Measurements from ENCODE around the gene CNNM2. TPM values are rescaled to one million over a fixed set of nuclear protein-coding genes. Genes with fewer than 3 reads are reported as not detected.

The CNNM2 gene
- total and polyA plus RNA-seq, 2 donors (not counting 1 experiment from before 2014, with no cell fraction given) = 6.6 to 21.6 TPM

- Histone ChIP-seq H3K4me3 (ENCODE audit: control extremely low read depth in 1 of 5, extremely low read depth in 1 of 5, insufficient read depth in 1 of 5, low read depth in 2 of 5, low read length in 4 of 5) (no peak overlapping the region), H3K4me2 (replicated peaks; ENCODE audit: low read depth, low read length, poor library complexity, severe bottlenecking) (no peak overlapping the region), H3K27ac (ENCODE audit: low read length in 2 of 2) (no peak overlapping the region), H3K36me3 (replicated peaks in 1 of 2; ENCODE audit: control extremely low read depth in 1 of 2, control insufficient read depth in 1 of 2, extremely low read depth in 1 of 2, insufficient read depth in 2 of 2, low read length in 1 of 2) (no peaks in the 10 kb centered on the region), H3K9me3 (ENCODE audit: control extremely low read depth in 1 of 3, control insufficient read depth in 2 of 3, insufficient read depth in 1 of 3, low read length in 2 of 3) (no peaks in the 10 kb centered on the region), H3K27me3 (replicated peaks in 1 of 4; ENCODE audit: control extremely low read depth in 1 of 4, control insufficient read depth in 3 of 4, insufficient read depth in 4 of 4, low read length in 3 of 4) (no peaks in the 10 kb centered on the region), H3K4me1 (ENCODE audit: control insufficient read depth in 2 of 2, insufficient read depth in 2 of 2, low read length in 2 of 2) (no peaks in the 10 kb centered on the region), H3K9ac (ENCODE audit: low read length) (no peak overlapping the region), H4K20me1 (ENCODE audit: control insufficient read depth, insufficient read depth, low read length, poor library complexity, severe bottlenecking) (no peaks in the 10 kb centered on the region), H2AFZ (ENCODE audit: insufficient read depth, low read depth, low read length, poor library complexity, severe bottlenecking) (no peak overlapping the region), H3K79me2 (ENCODE audit: control insufficient read depth, insufficient read depth, low read length) (no peaks in the 10 kb centered on the region)
- Mint-ChIP-seq H3K27me3 (no peaks in the 10 kb centered on the region), H3K4me3 (no peak overlapping the region), H3K4me1 (no peaks in the 10 kb centered on the region), H3K27ac (no peak overlapping the region), H3K9me3 (ENCODE audit: insufficient read depth) (no peaks in the 10 kb centered on the region)
- ATAC-seq (ENCODE audit: low read depth) (no peak), DNase-seq (no peak)
- ChIA-PET CTCF (no interaction called here), POLR2A (no interaction called here)
- intact Hi-C loops (cut with micrococcal nuclease) = no loop called here
- TF ChIP-seq EZH2 (IDR thresholded peaks at IDR 0.05; ENCODE audit: borderline replicate concordance, insufficient read depth, low read depth, low read length, poor library complexity, severe bottlenecking) (no peak), CTCF (IDR thresholded peaks at IDR 0.05) (no peak)
- WGBS (ENCODE audit: insufficient coverage) = no CpG with 5 or more reads among the region's 1 CpG
These were observed 41.3 kb downstream of the CNNM2 start for GRCh38 chr10:102959360-102959759.

- ChIA-PET CTCF (no interaction called here), POLR2A (no interaction called here)
- no peak overlapping the region for H3K4me3 ChIP-seq (ENCODE audit: control extremely low read depth in 1 of 5, extremely low read depth in 1 of 5, insufficient read depth in 1 of 5, low read depth in 2 of 5, low read length in 4 of 5)
- H3K9me3 Mint-ChIP-seq (ENCODE audit: insufficient read depth) = no peaks in the 10 kb centered on the region
- no peaks in the 10 kb centered on the region for H3K4me1 Mint-ChIP-seq
- no peaks in the 10 kb centered on the region for H3K27me3 ChIP-seq (replicated peaks in 1 of 4; ENCODE audit: control extremely low read depth in 1 of 4, control insufficient read depth in 3 of 4, insufficient read depth in 4 of 4, low read length in 3 of 4)
- no peaks in the 10 kb centered on the region for H3K36me3 ChIP-seq (replicated peaks in 1 of 2; ENCODE audit: control extremely low read depth in 1 of 2, control insufficient read depth in 1 of 2, extremely low read depth in 1 of 2, insufficient read depth in 2 of 2, low read length in 1 of 2)
- H4K20me1 ChIP-seq (ENCODE audit: control insufficient read depth, insufficient read depth, low read length, poor library complexity, severe bottlenecking) = no peaks in the 10 kb centered on the region
- no peak overlapping the region for H2AFZ ChIP-seq (ENCODE audit: insufficient read depth, low read depth, low read length, poor library complexity, severe bottlenecking)
- ATAC-seq (ENCODE audit: low read depth) (no peak), DNase-seq (no peak)
- H3K27ac Mint-ChIP-seq = no peak overlapping the region
- no peaks in the 10 kb centered on the region for H3K9me3 ChIP-seq (ENCODE audit: control extremely low read depth in 1 of 3, control insufficient read depth in 2 of 3, insufficient read depth in 1 of 3, low read length in 2 of 3)
- no peak overlapping the region for H3K4me3 Mint-ChIP-seq
- TF ChIP-seq EZH2 (IDR thresholded peaks at IDR 0.05; ENCODE audit: borderline replicate concordance, insufficient read depth, low read depth, low read length, poor library complexity, severe bottlenecking) = no peak
- TF ChIP-seq CTCF (IDR thresholded peaks at IDR 0.05) = no peak
- no peaks in the 10 kb centered on the region for H3K79me2 ChIP-seq (ENCODE audit: control insufficient read depth, insufficient read depth, low read length)
- no peak overlapping the region for H3K9ac ChIP-seq (ENCODE audit: low read length)
- H3K27me3 Mint-ChIP-seq = no peaks in the 10 kb centered on the region
- no peak overlapping the region for H3K4me2 ChIP-seq (replicated peaks; ENCODE audit: low read depth, low read length, poor library complexity, severe bottlenecking)
- intact Hi-C loops (cut with micrococcal nuclease) = no loop called here
- H3K27ac ChIP-seq (ENCODE audit: low read length in 2 of 2) = no peak overlapping the region
- 100% methylated on average over 3 of the region's 5 CpGs for WGBS (ENCODE audit: insufficient coverage)
- no peaks in the 10 kb centered on the region for H3K4me1 ChIP-seq (ENCODE audit: control insufficient read depth in 2 of 2, insufficient read depth in 2 of 2, low read length in 2 of 2)
These were observed 42.1 kb downstream of the CNNM2 start for GRCh38 chr10:102960157-102960556.
